GM21367 (cell line): ENCODE measurements around the gene TYMS.
"Not testable (repeated sequence)": the region's sequence is repeated elsewhere in the genome, so short reads cannot be mapped to it uniquely, and the experiment has no call there.

Experiments used
- ATAC-seq: cut with Tn5 transposase; IDR thresholded peaks from one replicate; pipeline ENCODE4 v1.9.1; 2021; ENCODE audit not compliant: unreplicated experiment

Gene TYMS

GRCh38 chr18:676736-677135, 19.3 kb downstream of the TYMS start:
- no peak for ATAC-seq

- no peak for ATAC-seq
Measured at GRCh38 chr18:677145-677544, 19.7 kb downstream of the TYMS start.

GRCh38 chr18:677951-678381, 20.5 kb downstream of the TYMS start:
- no peak for ATAC-seq

- ATAC-seq = no peak
Measured at GRCh38 chr18:678482-679182, 21.2 kb downstream of the TYMS start.

- no peak for ATAC-seq
Measured at GRCh38 chr18:679516-679915, 22.1 kb downstream of the TYMS start.

- no peak for ATAC-seq
Measured at GRCh38 chr18:680392-680791, 22.9 kb downstream of the TYMS start.

GRCh38 chr18:681985-682384, 24.5 kb downstream of the TYMS start:
- no peak for ATAC-seq

- not testable (repeated sequence) for ATAC-seq
Measured at GRCh38 chr18:682416-682815, 25.0 kb downstream of the TYMS start.

GRCh38 chr18:682833-683232, 25.4 kb downstream of the TYMS start:
- no peak for ATAC-seq

GRCh38 chr18:683531-683930, 26.1 kb downstream of the TYMS start:
- no peak for ATAC-seq

- ATAC-seq = no peak
Measured at GRCh38 chr18:685438-685837, 28.0 kb downstream of the TYMS start.

GRCh38 chr18:686339-687111, 29.1 kb downstream of the TYMS start:
- ATAC-seq = no peak

GRCh38 chr18:688323-688722, 30.9 kb downstream of the TYMS start:
- no peak for ATAC-seq

- ATAC-seq = no peak
Measured at GRCh38 chr18:692824-693223, 35.4 kb downstream of the TYMS start.

GRCh38 chr18:693466-694187, 36.2 kb downstream of the TYMS start:
- no peak for ATAC-seq

GRCh38 chr18:697012-697411, 39.6 kb downstream of the TYMS start:
- ATAC-seq = no peak

- ATAC-seq = no peak
Measured at GRCh38 chr18:697800-698199, 40.3 kb downstream of the TYMS start.

GRCh38 chr18:703213-703967, 45.9 kb downstream of the TYMS start:
- ATAC-seq = no peak

GRCh38 chr18:706405-706804, 49.0 kb downstream of the TYMS start:
- no peak for ATAC-seq

- ATAC-seq = no peak
Measured at GRCh38 chr18:708096-708495, 50.6 kb downstream of the TYMS start.

- no peak for ATAC-seq
Measured at GRCh38 chr18:709771-710170, 52.3 kb downstream of the TYMS start.
